ENCODE data around the gene RIIAD1. TPM values are rescaled to one million over a fixed set of nuclear protein-coding genes. Genes with fewer than 3 reads are reported as not detected.
"Not testable (repeated sequence)": the region's sequence is repeated elsewhere in the genome, so short reads cannot be mapped to it uniquely, and the experiment has no call there.

RIIAD1 gene
- total RNA-seq, 4 donors from 2014 or later = 1.7 TPM; not detected in 3

DNA sequence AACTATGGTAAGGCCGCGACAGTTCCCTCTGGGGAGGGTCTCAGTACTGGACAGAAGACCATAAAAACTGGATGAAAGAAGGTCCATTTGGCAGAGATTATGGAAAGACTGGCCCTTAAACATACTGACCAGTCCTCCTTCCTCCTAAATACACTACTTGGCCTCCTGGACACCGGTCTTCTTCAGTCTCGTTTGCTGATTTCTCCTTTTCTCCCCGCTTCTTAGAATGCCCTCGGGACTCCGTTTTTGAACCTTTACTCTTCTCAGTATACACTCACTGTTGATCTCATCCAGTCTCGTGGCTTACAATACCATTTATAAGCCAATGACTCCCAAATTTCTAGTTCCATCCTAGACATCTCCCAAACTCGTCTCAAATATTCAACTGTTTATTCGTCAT lies 42.7 kb downstream of the RIIAD1 start:
- intact Hi-C loops (cut with DNase I) = loop anchor here (2.0 to 10.0 kb wide), 2 partner anchors 27 to 71 kb away; partner anchors contain the start of genes C2CD4D, RORC and TDRKH

DNA sequence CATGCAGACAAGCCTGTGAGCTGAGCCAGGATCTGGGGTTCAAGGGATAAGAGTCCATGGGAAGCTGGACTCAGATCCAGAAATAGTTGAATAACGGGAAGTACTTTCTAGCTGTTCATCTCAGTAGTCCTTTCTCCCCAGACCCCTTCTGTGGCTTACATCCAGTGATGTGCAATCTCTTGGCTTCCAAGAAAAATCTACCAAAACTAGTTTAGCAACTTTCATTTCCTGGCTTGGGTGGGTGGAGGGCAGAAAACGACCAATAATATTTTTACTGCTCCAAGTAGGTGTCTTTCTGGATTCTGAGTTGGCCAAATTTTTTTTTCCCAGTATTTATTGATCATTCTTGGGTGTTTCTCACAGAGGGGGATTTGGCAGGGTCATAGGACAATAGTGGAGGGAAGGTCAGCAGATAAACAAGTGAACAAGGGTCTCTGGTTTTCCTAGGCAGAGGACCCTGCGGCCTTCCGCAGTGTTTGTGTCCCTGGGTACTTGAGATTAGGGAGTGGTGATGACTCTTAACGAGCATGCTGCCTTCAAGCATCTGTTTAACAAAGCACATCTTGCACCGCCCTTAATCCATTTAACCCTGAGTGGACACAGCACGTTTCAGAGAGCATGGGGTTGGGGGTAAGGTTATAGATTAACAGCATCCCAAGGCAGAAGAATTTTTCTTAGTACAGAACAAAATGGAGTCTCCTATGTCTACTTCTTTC lies 47.2 kb downstream of the RIIAD1 start:
- intact Hi-C loops (cut with DNase I) = loop anchor here (10.0 kb wide), 1 partner anchor 66 kb away; the partner anchor contains the start of genes C2CD4D and RORC
- WGBS = 72% methylated on average over 4 of the region's 7 CpGs
- peaks cover 0 to 15% (median 2%) of the 10 kb centered on the region in 4 donors for H3K36me3 ChIP-seq
- DNase-seq (ENCODE audit: extremely low spot score); H3K27ac ChIP-seq (replicated peaks in 1 of 4); H3K4me1 ChIP-seq; H3K27me3 ChIP-seq; H3K9me3 ChIP-seq; H3K4me3 ChIP-seq: not testable (repeated sequence)

More for the DNA sequence above, 42.7 kb downstream of the RIIAD1 start:
- Histone ChIP-seq H3K4me1 (peaks cover 9 to 20% (median 15%) of the 10 kb centered on the region in 4 donors), H3K36me3 (peaks cover 25 to 33% (median 29%) of the 10 kb centered on the region in 4 donors), H3K4me3 (peak overlapping the region; percentile 72 to 95 (median 86)), H3K27me3 (no peaks in the 10 kb centered on the region), H3K9me3 (no peaks in the 10 kb centered on the region), H3K27ac (replicated peaks in 1 of 4) (peak overlapping the region; percentile 85 to 94 (median 90))
- no peak for DNase-seq (ENCODE audit: extremely low spot score)
- no peak for TF ChIP-seq POLR2AphosphoS5 (IDR thresholded peaks at IDR 0.05)
- 59% methylated on average over 10 of the region's 10 CpGs for WGBS

DNA sequence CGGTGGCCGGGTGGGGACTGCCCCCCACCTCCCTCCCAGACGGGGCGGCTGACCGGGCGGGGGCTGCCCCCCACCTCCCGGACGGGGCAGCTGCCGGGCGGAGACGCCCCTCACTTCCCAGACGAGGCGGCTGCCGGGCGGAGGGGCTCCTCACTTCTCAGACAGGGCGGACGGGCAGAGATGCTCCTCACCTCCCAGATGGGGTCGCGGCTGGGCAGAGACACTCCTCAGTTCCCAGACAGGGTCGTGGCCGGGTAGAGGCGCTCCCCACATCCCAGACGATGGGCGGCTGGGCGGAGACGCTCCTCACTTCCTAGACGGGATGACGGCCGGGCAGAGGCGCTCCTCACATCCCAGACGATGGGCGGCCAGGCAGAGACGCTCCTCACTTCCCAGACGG lies 47.9 kb downstream of the RIIAD1 start:
- intact Hi-C loops (cut with DNase I) = loop anchor here (10.0 kb wide), 1 partner anchor 66 kb away; the partner anchor contains the start of genes C2CD4D and RORC
- not testable (repeated sequence) for H3K4me3 ChIP-seq; H3K27me3 ChIP-seq; H3K4me1 ChIP-seq; DNase-seq (ENCODE audit: extremely low spot score); H3K9me3 ChIP-seq; H3K27ac ChIP-seq (replicated peaks in 1 of 4)
- WGBS = no CpG with 5 or more reads among the region's 34 CpGs
- peaks cover 0 to 22% (median 4%) of the 10 kb centered on the region in 4 donors for H3K36me3 ChIP-seq

- no peak for DNase-seq (ENCODE audit: extremely low spot score)
- intact Hi-C loops (cut with DNase I) = no loop called here
- H3K36me3 ChIP-seq = peaks cover 4 to 67% (median 37%) of the 10 kb centered on the region in 4 donors
- no peaks in the 10 kb centered on the region for H3K27me3 ChIP-seq
- H3K9me3 ChIP-seq = no peaks in the 10 kb centered on the region
- TF ChIP-seq POLR2AphosphoS5 (IDR thresholded peaks at IDR 0.05) (no peak), POLR2A (IDR thresholded peaks at IDR 0.05; ENCODE audit: low read depth) (no peak)
- no peaks in the 10 kb centered on the region for H3K4me1 ChIP-seq
- no peak overlapping the region for H3K4me3 ChIP-seq
- WGBS = 79% methylated on average over 5 of the region's 5 CpGs
- H3K27ac ChIP-seq (replicated peaks in 1 of 4) = no peak overlapping the region
Observed at GRCh38 chr1:151773702-151774101, 52.4 kb downstream of the RIIAD1 start.

DNA sequence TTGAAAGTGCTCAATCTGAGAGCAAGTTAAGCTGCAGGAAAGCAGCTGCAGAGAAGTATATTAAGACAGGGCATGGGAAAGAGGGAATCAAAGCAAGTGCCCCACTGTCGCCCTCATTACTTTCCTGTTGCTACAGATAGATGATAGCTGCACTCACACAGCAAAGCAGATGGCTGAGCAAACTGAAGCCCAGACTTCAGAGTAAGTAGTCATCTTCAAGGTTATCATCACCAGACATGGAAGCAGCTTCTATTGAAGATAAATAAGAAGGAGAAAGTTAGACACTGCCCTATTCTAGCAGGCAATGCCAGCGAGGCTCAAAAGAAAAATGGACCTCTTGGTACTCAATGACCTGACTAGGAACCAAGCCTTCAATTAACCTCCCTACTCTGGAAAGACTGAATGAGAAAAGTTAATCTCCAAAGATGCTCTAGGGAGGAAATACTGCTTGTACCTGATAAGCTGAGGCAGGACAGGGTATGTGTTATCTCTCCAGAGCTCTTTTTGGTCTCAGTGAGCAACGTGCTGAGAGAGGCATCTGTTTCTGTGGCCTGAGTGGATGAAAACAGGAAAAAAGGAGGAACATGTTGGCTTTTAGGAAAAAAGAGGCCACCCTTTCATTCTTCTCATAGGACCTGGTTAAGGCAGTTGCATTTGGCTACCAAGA lies 53.1 kb downstream of the RIIAD1 start:
- TF ChIP-seq POLR2AphosphoS5 (IDR thresholded peaks at IDR 0.05) (no peak), EP300 (IDR thresholded peaks at IDR 0.05) (no peak), POLR2A (IDR thresholded peaks at IDR 0.05; ENCODE audit: low read depth) (no peak)
- TF ChIP-seq, protein P1, sequence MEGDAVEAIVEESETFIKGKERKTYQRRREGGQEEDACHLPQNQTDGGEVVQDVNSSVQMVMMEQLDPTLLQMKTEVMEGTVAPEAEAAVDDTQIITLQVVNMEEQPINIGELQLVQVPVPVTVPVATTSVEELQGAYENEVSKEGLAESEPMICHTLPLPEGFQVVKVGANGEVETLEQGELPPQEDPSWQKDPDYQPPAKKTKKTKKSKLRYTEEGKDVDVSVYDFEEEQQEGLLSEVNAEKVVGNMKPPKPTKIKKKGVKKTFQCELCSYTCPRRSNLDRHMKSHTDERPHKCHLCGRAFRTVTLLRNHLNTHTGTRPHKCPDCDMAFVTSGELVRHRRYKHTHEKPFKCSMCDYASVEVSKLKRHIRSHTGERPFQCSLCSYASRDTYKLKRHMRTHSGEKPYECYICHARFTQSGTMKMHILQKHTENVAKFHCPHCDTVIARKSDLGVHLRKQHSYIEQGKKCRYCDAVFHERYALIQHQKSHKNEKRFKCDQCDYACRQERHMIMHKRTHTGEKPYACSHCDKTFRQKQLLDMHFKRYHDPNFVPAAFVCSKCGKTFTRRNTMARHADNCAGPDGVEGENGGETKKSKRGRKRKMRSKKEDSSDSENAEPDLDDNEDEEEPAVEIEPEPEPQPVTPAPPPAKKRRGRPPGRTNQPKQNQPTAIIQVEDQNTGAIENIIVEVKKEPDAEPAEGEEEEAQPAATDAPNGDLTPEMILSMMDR (IDR thresholded peaks at IDR 0.05) = no peak
- peaks cover 4 to 74% (median 42%) of the 10 kb centered on the region in 4 donors for H3K36me3 ChIP-seq
- intact Hi-C loops (cut with DNase I) = no loop called here
- H3K27me3 ChIP-seq = no peaks in the 10 kb centered on the region
- no peaks in the 10 kb centered on the region for H3K4me1 ChIP-seq
- H3K4me3 ChIP-seq = no peak overlapping the region
- no peak overlapping the region for H3K27ac ChIP-seq (replicated peaks in 1 of 4)
- WGBS = 86% methylated on average over 3 of the region's 3 CpGs
- no peaks in the 10 kb centered on the region for H3K9me3 ChIP-seq
- DNase-seq (ENCODE audit: extremely low spot score) = no peak

GRCh38 chr1:151775894-151776664 lies 54.8 kb downstream of the RIIAD1 start:
- TF ChIP-seq, protein P1 (IDR thresholded peaks at IDR 0.05) = no peak
- TF ChIP-seq POLR2AphosphoS5 (IDR thresholded peaks at IDR 0.05) (no peak), EP300 (IDR thresholded peaks at IDR 0.05) (no peak), POLR2A (IDR thresholded peaks at IDR 0.05; ENCODE audit: low read depth) (no peak)
- peaks cover 4 to 91% (median 45%) of the 10 kb centered on the region in 4 donors for H3K36me3 ChIP-seq
- 82% methylated on average over 7 of the region's 7 CpGs for WGBS

More at GRCh38 chr1:151775894-151776664, 54.8 kb downstream of the RIIAD1 start:
- no peak for DNase-seq (ENCODE audit: extremely low spot score)
- Histone ChIP-seq H3K9me3 (no peaks in the 10 kb centered on the region), H3K4me1 (no peaks in the 10 kb centered on the region), H3K27ac (replicated peaks in 1 of 4) (no peak overlapping the region), H3K27me3 (no peaks in the 10 kb centered on the region), H3K4me3 (no peak overlapping the region)
- intact Hi-C loops (cut with DNase I) = no loop called here
